ENCODE data around the gene ZNF311. TPM values are rescaled to one million over a fixed set of nuclear protein-coding genes. Genes with fewer than 3 reads are reported as not detected.

The ZNF311 gene
- total RNA-seq, 1 experiment from 2014 or later, result 0.57 TPM

DNA sequence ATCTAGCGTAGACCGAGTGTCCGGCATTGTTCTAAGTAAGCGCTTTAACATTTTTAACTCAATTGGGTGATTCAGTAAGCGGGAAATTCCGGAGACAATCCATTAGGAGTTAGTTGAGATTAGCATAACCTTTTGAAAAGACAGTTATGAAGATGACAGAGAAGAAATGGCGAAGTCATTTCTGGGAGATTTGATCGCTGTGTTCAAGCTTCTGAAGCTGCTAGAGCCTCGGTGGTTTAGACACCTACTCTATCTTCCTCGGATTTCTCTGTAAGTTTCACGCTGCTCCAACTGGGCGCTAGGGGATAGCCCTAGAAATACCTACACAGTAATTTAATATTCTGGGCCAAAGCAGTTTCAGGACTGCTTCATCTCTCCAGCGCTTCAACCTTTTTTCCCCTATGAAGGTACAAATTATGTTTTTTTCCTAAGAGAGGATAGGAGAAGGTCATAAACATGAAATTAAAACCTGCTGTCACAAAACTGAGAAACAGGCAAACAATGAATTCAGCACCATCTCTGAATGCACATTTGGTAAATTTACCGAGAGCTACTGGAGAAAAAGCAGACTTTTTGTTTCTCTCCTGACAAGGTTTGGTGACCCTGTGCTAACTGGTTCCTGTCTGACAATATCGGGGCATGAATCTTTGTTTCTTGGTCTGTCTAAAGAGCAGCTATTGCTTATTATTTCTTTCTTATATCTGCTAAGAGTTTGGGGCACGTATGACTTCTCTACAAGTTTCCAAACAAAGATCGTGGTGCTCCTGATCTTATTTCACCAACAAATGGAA, 22.4 kb downstream of the ZNF311 start:
- TF ChIP-seq, protein P1, sequence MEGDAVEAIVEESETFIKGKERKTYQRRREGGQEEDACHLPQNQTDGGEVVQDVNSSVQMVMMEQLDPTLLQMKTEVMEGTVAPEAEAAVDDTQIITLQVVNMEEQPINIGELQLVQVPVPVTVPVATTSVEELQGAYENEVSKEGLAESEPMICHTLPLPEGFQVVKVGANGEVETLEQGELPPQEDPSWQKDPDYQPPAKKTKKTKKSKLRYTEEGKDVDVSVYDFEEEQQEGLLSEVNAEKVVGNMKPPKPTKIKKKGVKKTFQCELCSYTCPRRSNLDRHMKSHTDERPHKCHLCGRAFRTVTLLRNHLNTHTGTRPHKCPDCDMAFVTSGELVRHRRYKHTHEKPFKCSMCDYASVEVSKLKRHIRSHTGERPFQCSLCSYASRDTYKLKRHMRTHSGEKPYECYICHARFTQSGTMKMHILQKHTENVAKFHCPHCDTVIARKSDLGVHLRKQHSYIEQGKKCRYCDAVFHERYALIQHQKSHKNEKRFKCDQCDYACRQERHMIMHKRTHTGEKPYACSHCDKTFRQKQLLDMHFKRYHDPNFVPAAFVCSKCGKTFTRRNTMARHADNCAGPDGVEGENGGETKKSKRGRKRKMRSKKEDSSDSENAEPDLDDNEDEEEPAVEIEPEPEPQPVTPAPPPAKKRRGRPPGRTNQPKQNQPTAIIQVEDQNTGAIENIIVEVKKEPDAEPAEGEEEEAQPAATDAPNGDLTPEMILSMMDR (conservative IDR thresholded peaks at IDR 0.05), result 0 out of 3 replicates have a peak, but pooled peaks have one; percentile 13

More for the DNA sequence above, 22.4 kb downstream of the ZNF311 start:
- H4K91ac ChIP-seq (ENCODE audit: insufficient read length, low read depth, low read length), result no peak overlapping the region
- peak overlapping the region; percentile 65 for H3K4me2 ChIP-seq (ENCODE audit: insufficient read depth, insufficient read length, low read length)
- H3K56ac ChIP-seq (ENCODE audit: insufficient read length, low read depth, low read length), result no peak overlapping the region
- no peak overlapping the region for H4K5ac ChIP-seq (ENCODE audit: insufficient read length, low read depth, low read length)
- Mint-ChIP-seq H3K36me3 (ENCODE audit: insufficient read depth in 1 of 3, low read depth in 3 of 3) (peaks cover 0 to 4% (median 3%) of the 10 kb centered on the region in 3 experiments; a peak in 4 of 7 replicates), H3K27me3 (ENCODE audit: low read depth) (peaks cover 33% of the 10 kb centered on the region), H3K27ac (no peak overlapping the region), H3K4me3 (peak overlapping the region; percentile 87 to 93), H3K9me3 (peaks cover 4 to 7% of the 10 kb centered on the region in 2 experiments; a peak in 3 of 5 replicates), H3K4me1 (peaks cover 31 to 37% of the 10 kb centered on the region in 2 experiments)
- no peak for DNase-seq
- no peak overlapping the region for H3K23ac ChIP-seq (ENCODE audit: insufficient read length, low read depth, low read length)
- H3K9ac ChIP-seq (ENCODE audit: extremely low read depth, insufficient read length, low read length), result peak overlapping the region; percentile 13
- no peak overlapping the region for H2BK5ac ChIP-seq (ENCODE audit: insufficient read length, low read length)
- H3K27me3 ChIP-seq (ENCODE audit: insufficient read depth, low read length), result no peaks in the 10 kb centered on the region; the same call in 1 of the 2 replicates
- no peaks in the 10 kb centered on the region for H3K79me1 ChIP-seq (ENCODE audit: insufficient read depth, low read depth, low read length, poor library complexity, severe bottlenecking)
- no peak overlapping the region for H3K27ac ChIP-seq (ENCODE audit: insufficient read length, low read depth, low read length)
- no peaks in the 10 kb centered on the region for H3K9me3 ChIP-seq (ENCODE audit: control insufficient read depth, low read depth, low read length)
- no peak overlapping the region for H2AK5ac ChIP-seq (ENCODE audit: insufficient read length, low read length)
- H3T11ph ChIP-seq (ENCODE audit: low read length), result no peak overlapping the region
- no peak overlapping the region for H2BK20ac ChIP-seq (ENCODE audit: low read depth, low read length, poor library complexity, severe bottlenecking)
- no peak overlapping the region for H2BK12ac ChIP-seq (ENCODE audit: insufficient read length, low read depth, low read length)
- WGBS (ENCODE audit: extremely low coverage, insufficient read length, low lambda C conversion rate), result no CpG with 5 or more reads among the region's 17 CpGs
- peaks cover 10% of the 10 kb centered on the region; the same call in 1 of the 2 replicates for H3K4me1 ChIP-seq (ENCODE audit: insufficient read depth, low read length)
- no peaks in the 10 kb centered on the region for H4K20me1 ChIP-seq (ENCODE audit: control insufficient read depth, insufficient read depth, insufficient read length)
- H3K14ac ChIP-seq (ENCODE audit: insufficient read depth, low read length), result no peak overlapping the region
- peaks cover 5% of the 10 kb centered on the region for H3K23me2 ChIP-seq (ENCODE audit: insufficient read length, low read depth, low read length, poor library complexity, severe bottlenecking)
- H2BK120ac ChIP-seq (ENCODE audit: low read depth, low read length, poor library complexity, severe bottlenecking), result no peak overlapping the region
- H3K79me2 ChIP-seq (ENCODE audit: insufficient read depth, low read length), result no peaks in the 10 kb centered on the region
- no peak overlapping the region for H2AFZ ChIP-seq (ENCODE audit: low read length)
- H2BK15ac ChIP-seq (ENCODE audit: low read depth, low read length), result no peak overlapping the region
- no peak overlapping the region for H4K8ac ChIP-seq (replicated peaks; ENCODE audit: insufficient read length, low read depth, low read length)
- no peak overlapping the region for H3K18ac ChIP-seq (ENCODE audit: insufficient read length, low read depth, low read length)
- no peak overlapping the region for H3K4ac ChIP-seq (ENCODE audit: low read depth, low read length)

Measured in H9 (cell line).